GM12878 (cell line): ENCODE results near the gene ACSS1. TPM values are rescaled to one million over a fixed set of nuclear protein-coding genes. Genes with fewer than 3 reads are reported as not detected.

Source experiments
- ATAC-seq: fragments of 200-7000 bp; cut with Tn5 transposase; 3 replicates; pipeline ENCODE4 v1.9.1; 2020; ENCODE audit warnings: mild to moderate bottlenecking, moderate library complexity
- BruUV-seq: library from RNA; stranded (reverse); fragments of 400-500 nt; replicated peaks from 2 replicates; lab custom pipeline; 2021; lab: Mats Ljungman, UMichigan
- CTCF ChIA-PET: fragments of 300-600 bp; sonication (Branson Sonifier 250); formaldehyde crosslinking; extraction: SDS; loops from one replicate; lab custom pipeline; 2021; ENCODE audit warnings: inconsistent platforms; lab: Yijun Ruan, JAX
- POLR2A ChIA-PET: fragments of 350-600 bp; formaldehyde crosslinking; extraction: SDS; loops from one replicate; lab custom pipeline; 2021; ENCODE audit warnings: inconsistent platforms; lab: Charles Lee
- RAD21 ChIA-PET: fragments of 300-600 bp; sonication (Branson Sonifier 250); formaldehyde crosslinking; loops from one replicate; lab custom pipeline; 2023; ENCODE audit warnings: antibody characterized with exemption; ENCODE audit not compliant: unreplicated experiment; lab: Charles Lee
- SMC1A ChIA-PET: fragments of 300-600 bp; sonication (Branson Sonifier 250); formaldehyde crosslinking; loops from one replicate; lab custom pipeline; 2023; ENCODE audit not compliant: unreplicated experiment, uncharacterized antibody; lab: Charles Lee
- DNase-seq: peaks from one replicate; pipeline ENCODE4 v3.0.0-alpha.2; 2011; ENCODE audit warnings: low read depth, low spot score
- FAIRE-seq: peaks from 3 replicates; lab custom pipeline; 2011; peaks lifted over from hg19 to GRCh38; lab: Jason Lieb, UNC
- H2AFZ ChIP-seq: 2 replicates; pipeline ENCODE4 v1.6.0; 2011; ENCODE audit warnings: low read depth, low read length, control low read depth; ENCODE audit not compliant: control insufficient read depth
- H3K27ac ChIP-seq: 2 replicates; pipeline ENCODE4 v1.5.1; 2011; ENCODE audit warnings: control low read depth; ENCODE audit not compliant: control insufficient read depth, insufficient read depth
- H3K27me3 ChIP-seq, 2 experiments: replicated peaks in 1 of 2; 2 replicates each; pipeline versions ENCODE4 v1.6.0 to v1.6.1; 2011; ENCODE audit warnings: low read length in 1 of 2; ENCODE audit not compliant: control insufficient read depth in 2 of 2, insufficient read depth in 2 of 2
- H3K36me3 ChIP-seq, 2 experiments: 2 replicates each; pipeline ENCODE4 v1.5.1; 2011; ENCODE audit warnings: low read length in 1 of 2; ENCODE audit not compliant: control insufficient read depth in 2 of 2, insufficient read depth in 2 of 2
- H3K4me1 ChIP-seq: 2 replicates; pipeline ENCODE4 v1.6.1; 2011; ENCODE audit warnings: mild to moderate bottlenecking, low read length, moderate library complexity, mixed read lengths; ENCODE audit not compliant: control insufficient read depth, insufficient read depth
- H3K4me2 ChIP-seq: 2 replicates; pipeline ENCODE4 v1.6.0; 2011; ENCODE audit warnings: control low read depth; ENCODE audit not compliant: control insufficient read depth, insufficient read depth
- H3K4me3 ChIP-seq: fragments of 200-600 bp; sonication (generic); 2 replicates; pipeline ENCODE4 v1.5.1; 2016
- H3K79me2 ChIP-seq: 2 replicates; pipeline ENCODE4 v1.6.0; 2011; ENCODE audit warnings: low read length; ENCODE audit not compliant: control insufficient read depth, insufficient read depth
- H3K9ac ChIP-seq: 2 replicates; pipeline ENCODE4 v1.8.0; 2011; ENCODE audit warnings: low read length, control low read depth, mixed read lengths; ENCODE audit not compliant: control insufficient read depth, insufficient read depth
- H3K9me3 ChIP-seq: replicated peaks from 3 replicates; pipeline ENCODE4 v1.5.1; 2011; ENCODE audit warnings: mild to moderate bottlenecking, low read length; ENCODE audit not compliant: control insufficient read depth, insufficient read depth
- H4K20me1 ChIP-seq: 2 replicates; pipeline ENCODE4 v1.6.0; 2011; ENCODE audit not compliant: control insufficient read depth, insufficient read depth
- CHD2 ChIP-seq: IDR thresholded peaks from 2 replicates; pipeline ENCODE4 v1.6.1; 2011; ENCODE audit warnings: low read depth, low read length, improper control_type of control experiment, borderline replicate concordance
- FOS ChIP-seq: IDR thresholded peaks from 3 replicates; pipeline ENCODE4 v1.6.1; 2011; ENCODE audit warnings: borderline replicate concordance; ENCODE audit not compliant: insufficient read length; ENCODE audit errors: extremely low read depth
- GATAD2B ChIP-seq: fragments of 450-650 bp; conservative IDR thresholded peaks from 2 replicates; pipeline ENCODE4 v1.6.1; 2017; ENCODE audit warnings: low read depth, mild to moderate bottlenecking, moderate library complexity
- IRF4 ChIP-seq: IDR thresholded peaks from 2 replicates; pipeline ENCODE4 v1.6.1; 2011; ENCODE audit warnings: low read depth, low read length
- MEF2A ChIP-seq: IDR thresholded peaks from 2 replicates; pipeline ENCODE4 v1.6.1; 2011; ENCODE audit warnings: low read depth, mild to moderate bottlenecking, low read length, moderate library complexity; ENCODE audit not compliant: insufficient read depth
- MYB ChIP-seq: fragments of 150-350 bp; IDR thresholded peaks from 2 replicates; pipeline ENCODE4 v1.6.1; 2014; ENCODE audit warnings: mild to moderate bottlenecking, low read depth, low read length, borderline replicate concordance
- MYC ChIP-seq: IDR thresholded peaks from 2 replicates; pipeline ENCODE4 v1.6.1; 2011; ENCODE audit warnings: mild to moderate bottlenecking, low read length, moderate library complexity, inconsistent platforms; ENCODE audit not compliant: insufficient read depth, insufficient replicate concordance, insufficient read length, severe bottlenecking
- NFYB ChIP-seq: IDR thresholded peaks from 2 replicates; pipeline ENCODE4 v1.6.1; 2011; ENCODE audit warnings: low read depth, mild to moderate bottlenecking, low read length, improper control_type of control experiment, moderate library complexity; ENCODE audit not compliant: insufficient read depth
- NR2F1 ChIP-seq: fragments of 450-650 bp; conservative IDR thresholded peaks from 2 replicates; pipeline ENCODE4 v1.6.1; 2017; ENCODE audit warnings: mild to moderate bottlenecking
- PRDM15 ChIP-seq: fragments of 450-650 bp; formaldehyde crosslinking; IDR thresholded peaks from 2 replicates; pipeline ENCODE4 v1.4.0; 2020; ENCODE audit warnings: mild to moderate bottlenecking, moderate library complexity
- RUNX3 ChIP-seq: IDR thresholded peaks from 2 replicates; pipeline ENCODE4 v1.6.1; 2012; ENCODE audit warnings: low read length, inconsistent platforms
- SMAD1 ChIP-seq: fragments of 450-650 bp; IDR thresholded peaks from 2 replicates; pipeline ENCODE4 v1.6.1; 2018; ENCODE audit warnings: mild to moderate bottlenecking, low read depth; ENCODE audit not compliant: partially characterized antibody
- SREBF2 ChIP-seq: IDR thresholded peaks from 2 replicates; pipeline ENCODE4 v1.6.1; 2012; ENCODE audit warnings: mild to moderate bottlenecking, low read length
- SUPT20H ChIP-seq: IDR thresholded peaks from 2 replicates; pipeline ENCODE4 v1.6.1; 2011; ENCODE audit warnings: low read depth, mild to moderate bottlenecking, low read length, moderate library complexity, borderline replicate concordance; ENCODE audit not compliant: control insufficient read depth
- TBL1XR1 ChIP-seq: IDR thresholded peaks from 2 replicates; pipeline ENCODE4 v1.6.1; 2012; ENCODE audit warnings: low read depth, low read length, improper control_type of control experiment
- TCF3 ChIP-seq: IDR thresholded peaks from 2 replicates; pipeline ENCODE4 v1.6.1; 2012; ENCODE audit warnings: low read depth, mild to moderate bottlenecking, low read length, borderline replicate concordance; ENCODE audit not compliant: insufficient read depth
- WGBS: methylation state at CpG from one replicate; pipeline ENCODE4 v1.1.6; 2016; ENCODE audit warnings: low lambda C conversion rate; ENCODE audit not compliant: insufficient replicate concordance, insufficient coverage; ENCODE audit errors: missing lambda C conversion rate; 5-methylcytosine and 5-hydroxymethylcytosine counted together
- in situ Hi-C: fragments of 300-500 bp; cut with MboI; formaldehyde crosslinking; loops from 9 replicates; pipeline ENCODE4 v1.14.3; 2018; ENCODE audit warnings: mixed read lengths
- intact Hi-C: fragments of 100-400 bp; cut with micrococcal nuclease; formaldehyde crosslinking; loops from one replicate; pipeline ENCODE4 v1.14.2; 2022; ENCODE audit not compliant: unreplicated experiment
- polyA plus RNA-seq, 11 experiments: library from polyadenylated mRNA; depleted of rRNA in 4 of 11; unstranded in 6 of 11; stranded (reverse) in 5 of 11; fragments of >200 nt; fragmentation: Nextera tagmentation in 4 of 11; fragmentation: Illumina TruSeq in 1 of 11; extraction: Ambion mirVana in 4 of 11; extraction: Trizol in 1 of 11; gene quantifications; 1 replicate in 1 of 11; 2 replicates in 10 of 11; pipeline versions ENCODE4 v1.2.1 to v1.2.3, GENCODE V29; 2011 to 2016; ENCODE audit warnings: inconsistent platforms in 2 of 11, missing spikeins in 2 of 11, low read depth in 1 of 11
- total RNA-seq, 4 experiments: library from RNA; depleted of rRNA in 3 of 4; stranded (reverse); fragments of >200 nt in 3 of 4; fragmentation: Illumina TruSeq in 1 of 4; extraction: Trizol in 1 of 4; gene quantifications; 2 replicates each; pipeline versions ENCODE4 v1.2.1 to v1.2.3, GENCODE V29; 2013 to 2021
- TF ChIP-seq, protein P1 (sequence below): fragments of 150-350 bp; IDR thresholded peaks from 2 replicates; pipeline ENCODE4 v1.6.1; 2014; ENCODE audit warnings: mild to moderate bottlenecking, low read depth, low read length

The ACSS1 gene
- total and polyA plus RNA-seq, 10 of the 15 experiments (the other 5 are each of a cell fraction or from before 2014, with no cell fraction given), result 1.3 to 44.9 (median 31.1) TPM

GRCh38 chr20:24992487-24993205 lies 65.3 kb downstream of the ACSS1 start, which contains the start of gene APMAP:
TSS of gene APMAP (minus strand) at chr20:24992751. CDS start at chr20:24992688, 63 bp downstream.
- Histone ChIP-seq H2AFZ (peak within 1 kb of the TSS; percentile 80), H3K27me3 (no peaks in the 10 kb centered on the region), H3K4me3 (peak within 1 kb of the TSS; percentile 87), H3K4me2 (peak within 1 kb of the TSS; percentile 90), H3K27ac (peak within 1 kb of the TSS; percentile 77), H3K4me1 (peaks cover 7% of the 10 kb centered on the region; the same call in 1 of the 2 replicates), H3K36me3 (no peaks in the 10 kb centered on the region; a peak in 1 of 4 replicates), H3K9ac (peak within 1 kb of the TSS; percentile 84), H4K20me1 (no peaks in the 10 kb centered on the region), H3K9me3 (no peaks in the 10 kb centered on the region), H3K79me2 (peaks cover 34% of the 10 kb centered on the region)
- no TSS peak for BruUV-seq
- POLR2A ChIA-PET, result interaction anchor here (1.0 to 1.2 kb wide), 2 partner anchors 61 to 202 kb away, joined by 3 to 4 read pairs; no protein-coding TSS in a partner anchor
- DNase-seq, result peak; percentile 66
- CTCF ChIA-PET, result interaction anchor here (0.9 to 13.8 kb wide), 6 partner anchors 15 to 406 kb away, joined by 3 to 244 read pairs (median 8); partner anchors contain the start of genes ACSS1 and PYGB
- WGBS, result 1% methylated on average over 62 of the region's 69 CpGs
- intact Hi-C loops (no loop called here), in situ Hi-C loops (loop anchor here (5.0 kb wide), 2 partner anchors 70 to 185 kb away; no protein-coding TSS in a partner anchor)
- peak; percentile 93 for ATAC-seq
- SMC1A ChIA-PET, result interaction anchor here (0.6 to 4.8 kb wide), 5 partner anchors 9 to 406 kb away, joined by 3 to 116 read pairs (median 3); partner anchors contain the start of gene ACSS1
- RAD21 ChIA-PET, result interaction anchor here (1.2 to 4.7 kb wide), 3 partner anchors 62 to 407 kb away, joined by 3 to 87 read pairs (median 7); partner anchors contain the start of gene ACSS1
- peak; percentile 61 for FAIRE-seq
- TF ChIP-seq GATAD2B (0 out of 2 replicates have a peak, but pooled peaks have one; percentile 78), RUNX3 (peak; percentile 76), SREBF2 (no peak), NFYB (no peak), MYC (no peak), TBL1XR1 (no peak), NR2F1 (peak; percentile 50; the same call in 1 of the 2 replicates), IRF4 (peak; percentile 4; the same call in 1 of the 2 replicates), CHD2 (peak; percentile 44; the same call in 1 of the 2 replicates), MEF2A (no peak), FOS (no peak), TCF3 (0 out of 2 replicates have a peak, but pooled peaks have one; percentile 30), PRDM15 (no peak), SMAD1 (peak; percentile 74), SUPT20H (no peak), MYB (no peak)
- TF ChIP-seq, protein P1, sequence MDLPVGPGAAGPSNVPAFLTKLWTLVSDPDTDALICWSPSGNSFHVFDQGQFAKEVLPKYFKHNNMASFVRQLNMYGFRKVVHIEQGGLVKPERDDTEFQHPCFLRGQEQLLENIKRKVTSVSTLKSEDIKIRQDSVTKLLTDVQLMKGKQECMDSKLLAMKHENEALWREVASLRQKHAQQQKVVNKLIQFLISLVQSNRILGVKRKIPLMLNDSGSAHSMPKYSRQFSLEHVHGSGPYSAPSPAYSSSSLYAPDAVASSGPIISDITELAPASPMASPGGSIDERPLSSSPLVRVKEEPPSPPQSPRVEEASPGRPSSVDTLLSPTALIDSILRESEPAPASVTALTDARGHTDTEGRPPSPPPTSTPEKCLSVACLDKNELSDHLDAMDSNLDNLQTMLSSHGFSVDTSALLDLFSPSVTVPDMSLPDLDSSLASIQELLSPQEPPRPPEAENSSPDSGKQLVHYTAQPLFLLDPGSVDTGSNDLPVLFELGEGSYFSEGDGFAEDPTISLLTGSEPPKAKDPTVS, result 0 out of 2 replicates have a peak, but pooled peaks have one; percentile 48
